ENCODE measurements around the gene C14orf180. TPM values are rescaled to one million over a fixed set of nuclear protein-coding genes. Genes with fewer than 3 reads are reported as not detected.

Gene C14orf180
- total RNA-seq, 1 experiment from 2014 or later, result not detected

GRCh38 chr14:104581521-104581920 lies 2.0 kb downstream of the C14orf180 start:
- H2BK120ac ChIP-seq (ENCODE audit: low read depth, low read length, poor library complexity, severe bottlenecking), result no peak overlapping the region
- DNase-seq, result no peak
- WGBS (ENCODE audit: extremely low coverage, insufficient read length, low lambda C conversion rate), result no CpG with 5 or more reads among the region's 9 CpGs
- no peak overlapping the region for H3K9ac ChIP-seq (ENCODE audit: extremely low read depth, insufficient read length, low read length)
- no peak overlapping the region for H2BK12ac ChIP-seq (ENCODE audit: insufficient read length, low read depth, low read length)
- no peaks in the 10 kb centered on the region for H3K23me2 ChIP-seq (ENCODE audit: insufficient read length, low read depth, low read length, poor library complexity, severe bottlenecking)
- H3K27me3 ChIP-seq (ENCODE audit: insufficient read depth, low read length), result no peaks in the 10 kb centered on the region
- peaks cover 2% of the 10 kb centered on the region for H3K27me3 Mint-ChIP-seq (ENCODE audit: low read depth)
- no peak overlapping the region for H2BK15ac ChIP-seq (ENCODE audit: low read depth, low read length)
- no peak overlapping the region for H3K4ac ChIP-seq (ENCODE audit: low read depth, low read length)
- no peak overlapping the region for H3K18ac ChIP-seq (ENCODE audit: insufficient read length, low read depth, low read length)
- no peak overlapping the region for H3K4me3 Mint-ChIP-seq
- H2BK20ac ChIP-seq (ENCODE audit: low read depth, low read length, poor library complexity, severe bottlenecking), result no peak overlapping the region
- no peak overlapping the region for H4K5ac ChIP-seq (ENCODE audit: insufficient read length, low read depth, low read length)
- no peak overlapping the region for H3K4me2 ChIP-seq (ENCODE audit: insufficient read depth, insufficient read length, low read length)
- peaks cover 0 to 4% of the 10 kb centered on the region in 2 experiments; a peak in 1 of 4 replicates for H3K4me1 Mint-ChIP-seq
- no peak overlapping the region for H2BK5ac ChIP-seq (ENCODE audit: insufficient read length, low read length)
- peak overlapping the region in 2 of 3 experiments; percentile 53 to 89; a peak in 2 of 7 replicates for H3K27ac Mint-ChIP-seq
- H4K91ac ChIP-seq (ENCODE audit: insufficient read length, low read depth, low read length), result no peak overlapping the region
- H3K4me1 ChIP-seq (ENCODE audit: insufficient read depth, low read length), result no peaks in the 10 kb centered on the region
- no peaks in the 10 kb centered on the region for H3K79me1 ChIP-seq (ENCODE audit: insufficient read depth, low read depth, low read length, poor library complexity, severe bottlenecking)
- H3K27ac ChIP-seq (ENCODE audit: insufficient read length, low read depth, low read length), result no peak overlapping the region
- no peak overlapping the region for H2AFZ ChIP-seq (ENCODE audit: low read length)
- no peak overlapping the region for H2AK5ac ChIP-seq (ENCODE audit: insufficient read length, low read length)
- H3K23ac ChIP-seq (ENCODE audit: insufficient read length, low read depth, low read length), result no peak overlapping the region
- no peak overlapping the region for H3T11ph ChIP-seq (ENCODE audit: low read length)
- H3K56ac ChIP-seq (ENCODE audit: insufficient read length, low read depth, low read length), result no peak overlapping the region
- H3K9me3 Mint-ChIP-seq, result no peaks in the 10 kb centered on the region; a peak in 1 of 5 replicates
- H3K36me3 Mint-ChIP-seq (ENCODE audit: insufficient read depth in 1 of 3, low read depth in 3 of 3), result no peaks in the 10 kb centered on the region
- H3K79me2 ChIP-seq (ENCODE audit: insufficient read depth, low read length), result no peaks in the 10 kb centered on the region
- no peaks in the 10 kb centered on the region for H4K20me1 ChIP-seq (ENCODE audit: control insufficient read depth, insufficient read depth, insufficient read length)
- no peaks in the 10 kb centered on the region for H3K9me3 ChIP-seq (ENCODE audit: control insufficient read depth, low read depth, low read length)
- no peak overlapping the region for H4K8ac ChIP-seq (replicated peaks; ENCODE audit: insufficient read length, low read depth, low read length)
- H3K14ac ChIP-seq (ENCODE audit: insufficient read depth, low read length), result no peak overlapping the region; the same call in 1 of the 2 replicates
- TF ChIP-seq CTCF (conservative IDR thresholded peaks at IDR 0.05), result no peak

Data from H9 (cell line).